K562 (cell line): Measurements from ENCODE around the gene VSIG10. TPM values are rescaled to one million over a fixed set of nuclear protein-coding genes. Genes with fewer than 3 reads are reported as not detected.

Experiments used
- PCBP1 ChIP-seq: fragments of 200-400 bp; formaldehyde crosslinking; IDR thresholded peaks from 2 replicates; pipeline ENCODE4 v1.6.1; 2018; ENCODE audit warnings: mild to moderate bottlenecking, low read depth, low read length; ENCODE audit not compliant: poor library complexity, severe bottlenecking
- POLR2A ChIP-seq: fragments of 450-650 bp; conservative IDR thresholded peaks from 2 replicates; pipeline ENCODE4 v1.6.1; 2016
- POLR2B ChIP-seq: fragments of 450-650 bp; IDR thresholded peaks from 2 replicates; pipeline ENCODE4 v1.6.1; 2018; ENCODE audit warnings: low read depth; ENCODE audit not compliant: partially characterized antibody
- POLR2G ChIP-seq: fragments of 200-400 bp; formaldehyde crosslinking; IDR thresholded peaks from 2 replicates; pipeline ENCODE4 v1.6.1; 2017; ENCODE audit warnings: low read depth, mild to moderate bottlenecking, antibody characterized with exemption, low read length, moderate library complexity
- SRSF9 ChIP-seq: fragments of 200-400 bp; formaldehyde crosslinking; IDR thresholded peaks from 2 replicates; pipeline ENCODE4 v1.6.1; 2017; ENCODE audit warnings: low read depth, low read length, borderline replicate concordance
- TSC22D4 ChIP-seq: fragments of 450-650 bp; IDR thresholded peaks from 2 replicates; pipeline ENCODE4 v1.6.1; 2016; ENCODE audit warnings: missing genetic modification characterization, missing biosample characterization, control low read depth
- U2AF1 ChIP-seq: fragments of 200-400 bp; formaldehyde crosslinking; optimal IDR thresholded peaks from 2 replicates; pipeline ENCODE3; 2017; ENCODE audit warnings: mild to moderate bottlenecking, low read depth, low read length, moderate library complexity
- ZBTB7A ChIP-seq: IDR thresholded peaks from 2 replicates; pipeline ENCODE4 v1.6.1; 2011; ENCODE audit warnings: low read depth, mild to moderate bottlenecking, low read length, moderate library complexity, borderline replicate concordance; ENCODE audit not compliant: control insufficient read depth
- ZBTB8A ChIP-seq: fragments of 450-650 bp; IDR thresholded peaks from 2 replicates; pipeline ENCODE4 v1.6.1; 2018; ENCODE audit warnings: mild to moderate bottlenecking, moderate library complexity; ENCODE audit not compliant: partially characterized antibody
- polyA plus RNA-seq, 8 experiments: library from polyadenylated mRNA; depleted of rRNA in 4 of 8; stranded (reverse) in 5 of 8; unstranded in 3 of 8; fragments of >200 nt; fragmentation: Nextera tagmentation in 2 of 8; fragmentation: Illumina TruSeq in 1 of 8; extraction: Ambion mirVana in 2 of 8; extraction: Trizol in 1 of 8; gene quantifications; 2 replicates each; pipeline versions ENCODE4 v1.2.1 to v1.2.3, GENCODE V29; 2011 to 2014; ENCODE audit warnings: inconsistent platforms in 1 of 8, missing spikeins in 1 of 8
- total RNA-seq, 7 experiments: library from RNA; depleted of rRNA in 6 of 7; stranded (reverse); fragments of >200 nt in 6 of 7; fragmentation: Illumina TruSeq in 2 of 7; extraction: Trizol in 2 of 7; gene quantifications; 2 replicates each; pipeline versions ENCODE4 v1.2.1 to v1.2.3, GENCODE V29; 2011 to 2021; ENCODE audit warnings: low replicate concordance in 1 of 7
- TF ChIP-seq, protein P1 (sequence below): fragments of 450-650 bp; IDR thresholded peaks from 2 replicates; pipeline ENCODE4 v1.6.1; 2016; ENCODE audit warnings: mild to moderate bottlenecking
- TF ChIP-seq, protein P2 (sequence below): fragments of 250-450 bp; sonication (Bioruptor Pico); IDR thresholded peaks from 2 replicates; pipeline ENCODE4 v1.5.1; 2021; ENCODE audit warnings: mild to moderate bottlenecking
- TF ChIP-seq, protein P3 (sequence below): sonication (generic); formaldehyde crosslinking; IDR thresholded peaks from 2 replicates; pipeline ENCODE4 v1.8.1; 2023; ENCODE audit warnings: mild to moderate bottlenecking, missing genetic modification reagents, moderate library complexity
- TF ChIP-seq, protein P4 (sequence below), 2 experiments: fragments of 450-650 bp; IDR thresholded peaks; 2 replicates each; pipeline ENCODE4 v1.6.1; 2016
- TF ChIP-seq, protein P5 (sequence below): IDR thresholded peaks from 2 replicates; pipeline ENCODE4 v1.6.1; 2014; ENCODE audit warnings: antibody characterized with exemption
- TF ChIP-seq, protein P6 (sequence below): sonication (generic); formaldehyde crosslinking; IDR thresholded peaks from 2 replicates; pipeline ENCODE4 v1.8.1; 2023; ENCODE audit warnings: mild to moderate bottlenecking, missing genetic modification reagents

Gene VSIG10
- total and polyA plus RNA-seq, 9 of the 15 experiments (the other 6 are each of a cell fraction or from before 2014, with no cell fraction given): 4.1 to 8.8 (median 4.7) TPM

DNA sequence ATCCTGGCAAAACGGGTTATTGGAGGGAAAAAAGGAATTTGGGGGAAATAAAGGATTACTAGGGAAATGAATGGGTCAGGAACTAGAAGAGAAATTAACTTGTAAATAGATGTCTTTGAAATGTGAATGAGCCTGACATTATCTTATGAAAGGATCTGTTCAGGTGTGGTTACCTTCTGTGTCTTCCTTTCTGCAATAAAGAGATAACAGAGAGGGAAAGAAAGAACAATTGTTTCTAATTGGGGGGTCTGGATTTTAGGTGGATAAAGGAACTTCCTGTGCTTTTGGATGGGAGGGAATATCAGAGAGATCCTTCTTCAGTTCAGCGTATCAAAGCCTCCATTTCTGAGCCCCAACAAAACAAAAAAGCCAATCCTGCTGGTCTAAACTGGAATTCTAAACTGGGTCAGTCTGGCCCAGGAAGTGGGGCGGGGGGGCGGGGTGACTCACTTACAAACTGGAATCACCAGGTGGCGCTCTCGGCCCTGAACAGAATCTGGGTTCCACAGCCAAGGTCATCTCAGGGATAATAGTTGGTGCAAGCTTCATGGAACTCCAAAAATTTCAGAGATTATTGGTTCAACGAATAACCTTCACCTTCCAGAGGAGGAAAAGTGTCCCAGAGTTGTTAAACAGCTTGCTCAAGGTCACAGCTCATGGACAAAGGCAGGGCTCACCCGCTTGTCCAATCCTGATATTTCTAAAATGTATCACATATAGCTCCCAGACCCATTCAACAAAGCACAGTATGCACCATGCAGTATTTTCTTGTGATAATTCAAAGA, 17.0 kb upstream of the VSIG10 start (continued):
- TF ChIP-seq, protein P1, sequence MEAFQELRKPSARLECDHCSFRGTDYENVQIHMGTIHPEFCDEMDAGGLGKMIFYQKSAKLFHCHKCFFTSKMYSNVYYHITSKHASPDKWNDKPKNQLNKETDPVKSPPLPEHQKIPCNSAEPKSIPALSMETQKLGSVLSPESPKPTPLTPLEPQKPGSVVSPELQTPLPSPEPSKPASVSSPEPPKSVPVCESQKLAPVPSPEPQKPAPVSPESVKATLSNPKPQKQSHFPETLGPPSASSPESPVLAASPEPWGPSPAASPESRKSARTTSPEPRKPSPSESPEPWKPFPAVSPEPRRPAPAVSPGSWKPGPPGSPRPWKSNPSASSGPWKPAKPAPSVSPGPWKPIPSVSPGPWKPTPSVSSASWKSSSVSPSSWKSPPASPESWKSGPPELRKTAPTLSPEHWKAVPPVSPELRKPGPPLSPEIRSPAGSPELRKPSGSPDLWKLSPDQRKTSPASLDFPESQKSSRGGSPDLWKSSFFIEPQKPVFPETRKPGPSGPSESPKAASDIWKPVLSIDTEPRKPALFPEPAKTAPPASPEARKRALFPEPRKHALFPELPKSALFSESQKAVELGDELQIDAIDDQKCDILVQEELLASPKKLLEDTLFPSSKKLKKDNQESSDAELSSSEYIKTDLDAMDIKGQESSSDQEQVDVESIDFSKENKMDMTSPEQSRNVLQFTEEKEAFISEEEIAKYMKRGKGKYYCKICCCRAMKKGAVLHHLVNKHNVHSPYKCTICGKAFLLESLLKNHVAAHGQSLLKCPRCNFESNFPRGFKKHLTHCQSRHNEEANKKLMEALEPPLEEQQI: no peak
- TF ChIP-seq, protein P2, sequence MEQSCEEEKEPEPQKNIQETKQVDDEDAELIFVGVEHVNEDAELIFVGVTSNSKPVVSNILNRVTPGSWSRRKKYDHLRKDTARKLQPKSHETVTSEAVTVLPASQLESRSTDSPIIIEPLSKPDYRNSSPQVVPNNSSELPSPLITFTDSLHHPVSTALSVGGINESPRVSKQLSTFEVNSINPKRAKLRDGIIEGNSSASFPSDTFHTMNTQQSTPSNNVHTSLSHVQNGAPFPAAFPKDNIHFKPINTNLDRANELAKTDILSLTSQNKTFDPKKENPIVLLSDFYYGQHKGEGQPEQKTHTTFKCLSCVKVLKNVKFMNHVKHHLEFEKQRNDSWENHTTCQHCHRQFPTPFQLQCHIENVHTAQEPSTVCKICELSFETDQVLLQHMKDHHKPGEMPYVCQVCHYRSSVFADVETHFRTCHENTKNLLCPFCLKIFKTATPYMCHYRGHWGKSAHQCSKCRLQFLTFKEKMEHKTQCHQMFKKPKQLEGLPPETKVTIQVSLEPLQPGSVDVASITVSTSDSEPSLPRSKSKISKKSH (CRISPR knock-in tag): no peak
- TF ChIP-seq, protein P3, sequence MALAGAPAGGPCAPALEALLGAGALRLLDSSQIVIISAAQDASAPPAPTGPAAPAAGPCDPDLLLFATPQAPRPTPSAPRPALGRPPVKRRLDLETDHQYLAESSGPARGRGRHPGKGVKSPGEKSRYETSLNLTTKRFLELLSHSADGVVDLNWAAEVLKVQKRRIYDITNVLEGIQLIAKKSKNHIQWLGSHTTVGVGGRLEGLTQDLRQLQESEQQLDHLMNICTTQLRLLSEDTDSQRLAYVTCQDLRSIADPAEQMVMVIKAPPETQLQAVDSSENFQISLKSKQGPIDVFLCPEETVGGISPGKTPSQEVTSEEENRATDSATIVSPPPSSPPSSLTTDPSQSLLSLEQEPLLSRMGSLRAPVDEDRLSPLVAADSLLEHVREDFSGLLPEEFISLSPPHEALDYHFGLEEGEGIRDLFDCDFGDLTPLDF (CRISPR knock-in tag): no peak
- TF ChIP-seq POLR2G: no peak
- no peak for TF ChIP-seq POLR2A
- no peak for TF ChIP-seq TSC22D4
- no peak for TF ChIP-seq ZBTB8A
- TF ChIP-seq SRSF9: no peak
- no peak for TF ChIP-seq PCBP1
- TF ChIP-seq, protein P4, sequence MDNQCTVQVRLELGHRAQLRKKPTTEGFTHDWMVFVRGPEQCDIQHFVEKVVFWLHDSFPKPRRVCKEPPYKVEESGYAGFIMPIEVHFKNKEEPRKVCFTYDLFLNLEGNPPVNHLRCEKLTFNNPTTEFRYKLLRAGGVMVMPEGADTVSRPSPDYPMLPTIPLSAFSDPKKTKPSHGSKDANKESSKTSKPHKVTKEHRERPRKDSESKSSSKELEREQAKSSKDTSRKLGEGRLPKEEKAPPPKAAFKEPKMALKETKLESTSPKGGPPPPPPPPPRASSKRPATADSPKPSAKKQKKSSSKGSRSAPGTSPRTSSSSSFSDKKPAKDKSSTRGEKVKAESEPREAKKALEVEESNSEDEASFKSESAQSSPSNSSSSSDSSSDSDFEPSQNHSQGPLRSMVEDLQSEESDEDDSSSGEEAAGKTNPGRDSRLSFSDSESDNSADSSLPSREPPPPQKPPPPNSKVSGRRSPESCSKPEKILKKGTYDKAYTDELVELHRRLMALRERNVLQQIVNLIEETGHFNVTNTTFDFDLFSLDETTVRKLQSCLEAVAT (IDR thresholded peaks at IDR 0.05): peak in 1 of 2 experiments; percentile 34; a peak in 1 of 4 replicates
- no peak for TF ChIP-seq U2AF1
- no peak for TF ChIP-seq ZBTB7A
- no peak for TF ChIP-seq POLR2B
- TF ChIP-seq, protein P5, sequence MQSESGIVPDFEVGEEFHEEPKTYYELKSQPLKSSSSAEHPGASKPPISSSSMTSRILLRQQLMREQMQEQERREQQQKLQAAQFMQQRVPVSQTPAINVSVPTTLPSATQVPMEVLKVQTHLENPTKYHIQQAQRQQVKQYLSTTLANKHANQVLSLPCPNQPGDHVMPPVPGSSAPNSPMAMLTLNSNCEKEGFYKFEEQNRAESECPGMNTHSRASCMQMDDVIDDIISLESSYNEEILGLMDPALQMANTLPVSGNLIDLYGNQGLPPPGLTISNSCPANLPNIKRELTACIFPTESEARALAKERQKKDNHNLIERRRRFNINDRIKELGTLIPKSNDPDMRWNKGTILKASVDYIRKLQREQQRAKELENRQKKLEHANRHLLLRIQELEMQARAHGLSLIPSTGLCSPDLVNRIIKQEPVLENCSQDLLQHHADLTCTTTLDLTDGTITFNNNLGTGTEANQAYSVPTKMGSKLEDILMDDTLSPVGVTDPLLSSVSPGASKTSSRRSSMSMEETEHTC: no peak
- TF ChIP-seq, protein P6, sequence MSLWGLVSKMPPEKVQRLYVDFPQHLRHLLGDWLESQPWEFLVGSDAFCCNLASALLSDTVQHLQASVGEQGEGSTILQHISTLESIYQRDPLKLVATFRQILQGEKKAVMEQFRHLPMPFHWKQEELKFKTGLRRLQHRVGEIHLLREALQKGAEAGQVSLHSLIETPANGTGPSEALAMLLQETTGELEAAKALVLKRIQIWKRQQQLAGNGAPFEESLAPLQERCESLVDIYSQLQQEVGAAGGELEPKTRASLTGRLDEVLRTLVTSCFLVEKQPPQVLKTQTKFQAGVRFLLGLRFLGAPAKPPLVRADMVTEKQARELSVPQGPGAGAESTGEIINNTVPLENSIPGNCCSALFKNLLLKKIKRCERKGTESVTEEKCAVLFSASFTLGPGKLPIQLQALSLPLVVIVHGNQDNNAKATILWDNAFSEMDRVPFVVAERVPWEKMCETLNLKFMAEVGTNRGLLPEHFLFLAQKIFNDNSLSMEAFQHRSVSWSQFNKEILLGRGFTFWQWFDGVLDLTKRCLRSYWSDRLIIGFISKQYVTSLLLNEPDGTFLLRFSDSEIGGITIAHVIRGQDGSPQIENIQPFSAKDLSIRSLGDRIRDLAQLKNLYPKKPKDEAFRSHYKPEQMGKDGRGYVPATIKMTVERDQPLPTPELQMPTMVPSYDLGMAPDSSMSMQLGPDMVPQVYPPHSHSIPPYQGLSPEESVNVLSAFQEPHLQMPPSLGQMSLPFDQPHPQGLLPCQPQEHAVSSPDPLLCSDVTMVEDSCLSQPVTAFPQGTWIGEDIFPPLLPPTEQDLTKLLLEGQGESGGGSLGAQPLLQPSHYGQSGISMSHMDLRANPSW (CRISPR knock-in tag): no peak
